ENCODE measurements around the gene NAALAD2. TPM values are rescaled to one million over a fixed set of nuclear protein-coding genes. Genes with fewer than 3 reads are reported as not detected.

Gene NAALAD2
- total and polyA plus RNA-seq, 8 donors = 0.13 to 1.8 (median 0.35) TPM

DNA sequence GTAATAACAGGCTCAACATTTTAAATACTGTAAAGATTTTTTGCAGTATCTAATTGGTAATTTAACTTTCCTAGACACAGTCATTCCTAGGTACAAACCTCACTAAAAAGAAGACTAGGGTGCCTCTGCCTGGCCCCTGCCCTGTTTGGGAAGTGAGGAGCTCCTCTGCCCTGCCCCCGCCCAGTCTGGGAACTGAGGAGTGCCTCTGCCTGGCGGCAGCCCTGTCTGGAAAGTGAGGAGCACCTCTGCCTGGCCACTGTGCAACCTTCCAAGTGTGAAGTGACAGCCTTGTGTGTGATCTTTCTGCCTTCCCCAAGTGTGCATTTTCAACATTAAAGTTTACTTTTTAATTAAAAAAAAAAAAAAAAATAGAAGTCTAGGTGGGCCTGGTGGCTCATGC is 84.1 kb downstream of the NAALAD2 start:
- no peaks in the 10 kb centered on the region for H3K9me3 ChIP-seq
- no peak overlapping the region for H3K27ac ChIP-seq
- TF ChIP-seq, protein P1, sequence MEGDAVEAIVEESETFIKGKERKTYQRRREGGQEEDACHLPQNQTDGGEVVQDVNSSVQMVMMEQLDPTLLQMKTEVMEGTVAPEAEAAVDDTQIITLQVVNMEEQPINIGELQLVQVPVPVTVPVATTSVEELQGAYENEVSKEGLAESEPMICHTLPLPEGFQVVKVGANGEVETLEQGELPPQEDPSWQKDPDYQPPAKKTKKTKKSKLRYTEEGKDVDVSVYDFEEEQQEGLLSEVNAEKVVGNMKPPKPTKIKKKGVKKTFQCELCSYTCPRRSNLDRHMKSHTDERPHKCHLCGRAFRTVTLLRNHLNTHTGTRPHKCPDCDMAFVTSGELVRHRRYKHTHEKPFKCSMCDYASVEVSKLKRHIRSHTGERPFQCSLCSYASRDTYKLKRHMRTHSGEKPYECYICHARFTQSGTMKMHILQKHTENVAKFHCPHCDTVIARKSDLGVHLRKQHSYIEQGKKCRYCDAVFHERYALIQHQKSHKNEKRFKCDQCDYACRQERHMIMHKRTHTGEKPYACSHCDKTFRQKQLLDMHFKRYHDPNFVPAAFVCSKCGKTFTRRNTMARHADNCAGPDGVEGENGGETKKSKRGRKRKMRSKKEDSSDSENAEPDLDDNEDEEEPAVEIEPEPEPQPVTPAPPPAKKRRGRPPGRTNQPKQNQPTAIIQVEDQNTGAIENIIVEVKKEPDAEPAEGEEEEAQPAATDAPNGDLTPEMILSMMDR (IDR thresholded peaks at IDR 0.05) = no peak
- ATAC-seq (no peak), FAIRE-seq (no peak), DNase-seq (peak in 1 of 6 donors; percentile 34)
- H3K36me3 ChIP-seq = no peaks in the 10 kb centered on the region
- intact Hi-C loops (cut with DNase I) = no loop called here
- WGBS, 2 donors = 88 to 95% methylated on average over 2 of the region's 2 CpGs
- no peak overlapping the region for H3K4me3 ChIP-seq
- H3K4me1 ChIP-seq = peaks cover 0 to 10% (median 3%) of the 10 kb centered on the region in 3 donors
- no peaks in the 10 kb centered on the region for H3K27me3 ChIP-seq

DNA sequence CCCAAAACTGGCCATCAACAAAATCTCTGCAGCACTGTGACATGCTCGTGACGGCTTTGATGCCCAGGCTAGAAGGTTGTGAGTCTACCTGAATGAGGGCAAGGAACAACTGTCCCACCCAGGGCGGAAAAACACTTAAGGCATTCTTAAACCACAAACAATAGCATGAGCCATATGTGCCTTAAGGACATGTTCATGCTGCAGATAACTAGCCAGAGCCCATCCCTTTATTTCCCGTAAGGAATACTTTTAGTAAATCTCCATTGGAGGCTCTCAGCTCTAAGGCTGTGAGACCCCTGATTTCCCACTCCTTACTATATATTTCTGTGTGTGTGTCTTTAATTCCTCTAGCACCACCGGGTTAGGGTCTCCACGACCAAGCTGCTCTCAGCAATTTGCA is 85.0 kb downstream of the NAALAD2 start:
- Histone ChIP-seq H3K4me1 (peaks cover 3 to 10% (median 8%) of the 10 kb centered on the region in 3 donors), H3K27ac (no peak overlapping the region), H3K4me3 (no peak overlapping the region), H3K9me3 (no peaks in the 10 kb centered on the region), H3K27me3 (no peaks in the 10 kb centered on the region), H3K36me3 (no peaks in the 10 kb centered on the region)
- FAIRE-seq = no peak
- no peak for DNase-seq
- intact Hi-C loops (cut with DNase I) = no loop called here
- TF ChIP-seq, protein P1 (IDR thresholded peaks at IDR 0.05) = no peak
- no peak for ATAC-seq
- 96 to 98% methylated on average over 6 of the region's 6 CpGs for WGBS, 2 donors

DNA sequence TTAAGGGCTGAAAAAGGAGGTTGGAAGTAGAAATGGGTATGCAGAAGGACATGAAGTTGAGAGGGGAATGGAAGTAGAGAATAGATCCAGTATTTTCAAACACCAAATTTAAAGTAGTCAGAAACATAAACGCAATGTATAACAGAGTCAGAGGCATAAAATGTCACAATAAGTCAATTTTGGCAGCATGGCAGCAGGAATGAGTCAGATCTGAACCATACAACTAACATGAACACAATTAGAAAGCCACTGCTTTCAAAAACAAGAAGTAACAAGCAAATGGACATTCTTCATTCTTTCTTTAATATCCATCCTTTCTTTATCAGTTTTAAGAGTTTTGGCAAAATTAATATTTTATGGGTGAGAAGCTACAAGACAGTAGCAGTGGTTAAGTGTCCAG is 85.9 kb downstream of the NAALAD2 start:
- FAIRE-seq (no peak), ATAC-seq (no peak), DNase-seq (no peak)
- TF ChIP-seq, protein P1 (IDR thresholded peaks at IDR 0.05) = no peak
- WGBS, 2 donors = 80 to 96% methylated on average over 1 of the region's 1 CpG
- Histone ChIP-seq H3K4me3 (no peak overlapping the region), H3K4me1 (peaks cover 3 to 10% (median 9%) of the 10 kb centered on the region in 3 donors), H3K27ac (no peak overlapping the region), H3K9me3 (no peaks in the 10 kb centered on the region), H3K36me3 (no peaks in the 10 kb centered on the region), H3K27me3 (no peaks in the 10 kb centered on the region)
- intact Hi-C loops (cut with DNase I) = no loop called here

DNA sequence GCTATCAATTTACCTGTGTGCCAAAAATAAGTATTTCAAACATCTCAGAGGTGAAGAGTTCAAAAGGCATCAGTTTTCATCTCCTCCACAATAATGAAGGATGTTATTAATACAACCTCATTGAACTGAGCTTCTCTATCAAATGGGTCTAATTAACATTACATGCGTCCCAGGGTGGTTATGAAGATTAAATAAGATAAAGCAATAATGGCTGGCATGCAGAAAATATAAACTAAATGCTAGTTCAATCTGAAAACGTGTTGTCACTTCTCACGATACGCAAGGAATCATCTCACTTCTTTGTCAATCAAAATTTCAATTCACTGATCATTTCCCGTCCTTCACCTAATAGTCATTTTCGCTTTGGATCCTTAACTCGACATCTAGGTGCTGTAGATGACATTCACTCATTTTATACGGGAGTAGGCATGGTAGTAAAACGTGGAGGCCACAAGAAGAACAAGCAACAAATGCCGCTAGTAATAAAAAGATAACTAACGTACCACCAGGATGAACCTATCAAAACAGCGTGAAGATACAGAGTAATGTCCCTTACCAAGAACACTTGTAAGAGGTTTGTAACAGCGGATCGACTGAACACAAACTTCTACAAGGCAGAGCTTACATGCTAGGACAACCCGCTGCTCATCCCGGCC is 87.5 kb downstream of the NAALAD2 start:
- no peaks in the 10 kb centered on the region for H3K9me3 ChIP-seq
- H3K27me3 ChIP-seq = no peaks in the 10 kb centered on the region
- ATAC-seq (no peak), DNase-seq (no peak), FAIRE-seq (no peak)
- peaks cover 0 to 12% (median 10%) of the 10 kb centered on the region in 3 donors for H3K4me1 ChIP-seq
- WGBS, 2 donors = 5% methylated on average over 16 of the region's 16 CpGs
- peak overlapping the region; percentile 64 to 90 (median 88) for H3K4me3 ChIP-seq
- peak overlapping the region in 2 of 4 donors; percentile 94 to 95 for H3K27ac ChIP-seq
- TF ChIP-seq, protein P1 (IDR thresholded peaks at IDR 0.05) = no peak
- no peaks in the 10 kb centered on the region for H3K36me3 ChIP-seq
- intact Hi-C loops (cut with DNase I) = no loop called here
